Fibroblast of lung (primary cell): ENCODE results near the gene AKTIP. TPM values are rescaled to one million over a fixed set of nuclear protein-coding genes. Genes with fewer than 3 reads are reported as not detected.

Experiments used
- DNase-seq, 2 donors: peaks; one replicate each; pipeline versions ENCODE4 v3.0.0 to v3.0.0-alpha.2; 2010; ENCODE audit warnings: low read depth in 2 of 2
- H2AFZ ChIP-seq: 2 replicates; pipeline ENCODE4 v1.5.1; 2012; ENCODE audit warnings: low read length, control low read depth, inconsistent platforms
- H3K27ac ChIP-seq: 2 replicates; pipeline ENCODE4 v1.5.1; 2011; ENCODE audit warnings: low read length, control low read depth; ENCODE audit not compliant: insufficient read depth
- H3K27me3 ChIP-seq: 2 replicates; pipeline ENCODE4 v1.5.1; 2011; ENCODE audit warnings: mild to moderate bottlenecking, low read length; ENCODE audit not compliant: control insufficient read depth, insufficient read depth
- H3K36me3 ChIP-seq: 2 replicates; pipeline ENCODE4 v1.5.1; 2011; ENCODE audit warnings: low read length; ENCODE audit not compliant: control insufficient read depth, insufficient read depth
- H3K4me1 ChIP-seq: 2 replicates; pipeline ENCODE4 v1.5.1; 2011; ENCODE audit warnings: low read length; ENCODE audit not compliant: control insufficient read depth, insufficient read depth; ENCODE audit errors: extremely low read depth
- H3K4me2 ChIP-seq: 2 replicates; pipeline ENCODE4 v1.5.1; 2011; ENCODE audit warnings: low read length, control low read depth; ENCODE audit not compliant: insufficient read depth; ENCODE audit errors: extremely low read depth
- H3K4me3 ChIP-seq, 4 experiments: fragments of 200-600 bp in 1 of 4; sonication (generic) in 1 of 4; replicated peaks in 1 of 4; 2 replicates each; pipeline ENCODE4 v1.5.1; 2011 to 2016; ENCODE audit warnings: low read length in 4 of 4, low read depth in 3 of 4, mild to moderate bottlenecking in 3 of 4, control low read depth in 2 of 4, inconsistent platforms in 1 of 4, mixed read lengths in 1 of 4; ENCODE audit not compliant: insufficient read depth in 1 of 4; ENCODE audit errors: control extremely low read depth in 1 of 4
- H3K79me2 ChIP-seq: 2 replicates; pipeline ENCODE4 v1.5.1; 2012; ENCODE audit warnings: mild to moderate bottlenecking, low read length, inconsistent platforms; ENCODE audit not compliant: control insufficient read depth, insufficient read depth
- H3K9ac ChIP-seq: 2 replicates; pipeline ENCODE4 v1.5.1; 2011; ENCODE audit warnings: mild to moderate bottlenecking, low read length, control low read depth; ENCODE audit not compliant: insufficient read depth
- H3K9me3 ChIP-seq: 2 replicates; pipeline ENCODE4 v1.5.1; 2012; ENCODE audit warnings: low read depth, low read length; ENCODE audit not compliant: control insufficient read depth, insufficient read depth
- H4K20me1 ChIP-seq: 2 replicates; pipeline ENCODE4 v1.5.1; 2011; ENCODE audit warnings: low read length; ENCODE audit not compliant: control insufficient read depth, insufficient read depth; ENCODE audit errors: extremely low read depth
- EZH2 ChIP-seq: IDR thresholded peaks from 2 replicates; pipeline ENCODE4 v1.5.1; 2012; ENCODE audit warnings: low read length, control low read depth, mild to moderate bottlenecking; ENCODE audit errors: missing control alignments
- polyA plus RNA-seq, 2 donors: library from polyadenylated mRNA; depleted of rRNA in 1 of 2; stranded (reverse) in 1 of 2; unstranded in 1 of 2; fragments of >200 nt; gene quantifications; 2 replicates each; pipeline ENCODE4 v1.2.1, GENCODE V29; 2011 to 2012; ENCODE audit warnings: missing spikeins in 1 of 2
- total RNA-seq: library from RNA; depleted of rRNA; stranded (reverse); fragments of >200 nt; gene quantifications from 2 replicates; pipeline ENCODE4 v1.2.1, GENCODE V29; 2014
- TF ChIP-seq, protein P1 (sequence below), 2 donors: IDR thresholded peaks in 1 of 2; conservative IDR thresholded peaks in 1 of 2; 1 replicate in 1 of 2; 2 replicates in 1 of 2; pipeline ENCODE4 v1.5.1; 2011 to 2012; ENCODE audit warnings: low read length in 2 of 2, control low read depth in 1 of 2, inconsistent platforms in 1 of 2, low read depth in 1 of 2, mild to moderate bottlenecking in 1 of 2

The AKTIP gene
- total and polyA plus RNA-seq, 2 donors (not counting 1 experiment from before 2014, with no cell fraction given): 21.3 to 28.0 TPM

DNA sequence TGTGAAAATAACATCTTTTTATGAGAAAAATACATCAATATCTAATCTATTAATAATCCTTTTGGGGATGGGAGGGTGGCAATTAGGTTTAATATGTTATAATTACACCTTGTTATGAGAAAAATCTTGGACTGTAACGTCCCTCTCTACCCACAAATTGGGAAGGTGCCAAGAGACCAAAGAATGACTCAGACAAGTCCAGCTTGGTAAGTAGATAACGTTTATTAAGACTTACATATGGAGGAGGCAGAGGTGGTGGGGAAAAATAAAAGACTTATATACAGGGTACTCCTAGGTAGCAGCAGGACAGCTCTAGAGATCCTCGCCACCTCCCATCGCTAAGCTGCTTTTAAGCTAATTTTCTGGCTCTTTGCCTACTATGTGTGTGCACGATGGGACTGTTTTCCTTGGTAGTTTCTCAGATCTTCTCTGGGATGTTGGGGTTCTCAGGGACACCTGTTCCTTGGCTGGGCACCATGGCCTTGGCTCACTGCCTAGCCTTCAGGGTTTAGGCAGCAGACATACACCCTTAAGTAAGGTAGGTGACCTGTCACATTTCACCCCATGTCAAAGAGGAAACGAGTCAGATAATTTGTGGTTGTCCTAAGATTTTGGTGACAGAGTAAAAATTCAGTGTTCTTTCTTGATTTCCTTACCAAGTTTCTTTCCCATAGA, 37.3 kb downstream of the AKTIP start:
- no peak overlapping the region for H3K4me3 ChIP-seq
- no peaks in the 10 kb centered on the region for H3K4me1 ChIP-seq
- no peaks in the 10 kb centered on the region for H4K20me1 ChIP-seq
- no peaks in the 10 kb centered on the region for H3K9me3 ChIP-seq
- no peaks in the 10 kb centered on the region for H3K36me3 ChIP-seq
- no peaks in the 10 kb centered on the region for H3K79me2 ChIP-seq
- H2AFZ ChIP-seq: no peak overlapping the region
- H3K27ac ChIP-seq: no peak overlapping the region
- peak; percentile 82 for DNase-seq
- H3K27me3 ChIP-seq: no peaks in the 10 kb centered on the region
- no peak for TF ChIP-seq EZH2
- TF ChIP-seq, protein P1, sequence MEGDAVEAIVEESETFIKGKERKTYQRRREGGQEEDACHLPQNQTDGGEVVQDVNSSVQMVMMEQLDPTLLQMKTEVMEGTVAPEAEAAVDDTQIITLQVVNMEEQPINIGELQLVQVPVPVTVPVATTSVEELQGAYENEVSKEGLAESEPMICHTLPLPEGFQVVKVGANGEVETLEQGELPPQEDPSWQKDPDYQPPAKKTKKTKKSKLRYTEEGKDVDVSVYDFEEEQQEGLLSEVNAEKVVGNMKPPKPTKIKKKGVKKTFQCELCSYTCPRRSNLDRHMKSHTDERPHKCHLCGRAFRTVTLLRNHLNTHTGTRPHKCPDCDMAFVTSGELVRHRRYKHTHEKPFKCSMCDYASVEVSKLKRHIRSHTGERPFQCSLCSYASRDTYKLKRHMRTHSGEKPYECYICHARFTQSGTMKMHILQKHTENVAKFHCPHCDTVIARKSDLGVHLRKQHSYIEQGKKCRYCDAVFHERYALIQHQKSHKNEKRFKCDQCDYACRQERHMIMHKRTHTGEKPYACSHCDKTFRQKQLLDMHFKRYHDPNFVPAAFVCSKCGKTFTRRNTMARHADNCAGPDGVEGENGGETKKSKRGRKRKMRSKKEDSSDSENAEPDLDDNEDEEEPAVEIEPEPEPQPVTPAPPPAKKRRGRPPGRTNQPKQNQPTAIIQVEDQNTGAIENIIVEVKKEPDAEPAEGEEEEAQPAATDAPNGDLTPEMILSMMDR (conservative IDR thresholded peaks at IDR 0.05 in 1 of 2, IDR thresholded peaks at IDR 0.05 in 1 of 2; ENCODE audit: low read depth in 1 of 2, low read length in 2 of 2): no peak
- H3K9ac ChIP-seq: no peak overlapping the region
- H3K4me2 ChIP-seq: no peak overlapping the region

DNA sequence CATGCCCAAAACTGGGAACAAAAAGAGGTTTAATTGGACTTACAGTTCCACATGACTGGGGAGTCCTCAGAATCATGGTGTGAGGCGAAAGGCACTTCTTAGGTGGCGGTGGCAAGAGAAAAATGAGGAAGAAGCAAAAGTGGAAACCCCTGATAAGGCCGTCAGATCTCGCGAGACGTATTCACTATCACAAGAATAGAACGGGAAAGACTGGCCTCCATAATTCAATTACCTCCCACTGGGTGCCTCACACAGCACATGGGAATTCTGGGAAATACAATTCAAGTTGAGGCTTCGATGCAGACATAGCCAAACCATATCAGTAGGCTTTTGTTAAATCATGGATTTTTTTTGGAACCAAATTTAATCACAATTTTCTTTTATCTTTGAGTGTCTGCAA, 44.4 kb downstream of the AKTIP start:
- Histone ChIP-seq H3K79me2 (no peaks in the 10 kb centered on the region), H3K4me3 (no peak overlapping the region), H3K27me3 (no peaks in the 10 kb centered on the region), H3K9me3 (no peaks in the 10 kb centered on the region), H3K27ac (no peak overlapping the region), H3K4me1 (no peaks in the 10 kb centered on the region), H4K20me1 (no peaks in the 10 kb centered on the region), H2AFZ (no peak overlapping the region), H3K4me2 (no peak overlapping the region), H3K36me3 (peaks cover 4% of the 10 kb centered on the region), H3K9ac (no peak overlapping the region)
- TF ChIP-seq, protein P1 (conservative IDR thresholded peaks at IDR 0.05 in 1 of 2, IDR thresholded peaks at IDR 0.05 in 1 of 2; ENCODE audit: low read depth in 1 of 2, low read length in 2 of 2): no peak
- TF ChIP-seq EZH2: no peak
- no peak for DNase-seq

DNA sequence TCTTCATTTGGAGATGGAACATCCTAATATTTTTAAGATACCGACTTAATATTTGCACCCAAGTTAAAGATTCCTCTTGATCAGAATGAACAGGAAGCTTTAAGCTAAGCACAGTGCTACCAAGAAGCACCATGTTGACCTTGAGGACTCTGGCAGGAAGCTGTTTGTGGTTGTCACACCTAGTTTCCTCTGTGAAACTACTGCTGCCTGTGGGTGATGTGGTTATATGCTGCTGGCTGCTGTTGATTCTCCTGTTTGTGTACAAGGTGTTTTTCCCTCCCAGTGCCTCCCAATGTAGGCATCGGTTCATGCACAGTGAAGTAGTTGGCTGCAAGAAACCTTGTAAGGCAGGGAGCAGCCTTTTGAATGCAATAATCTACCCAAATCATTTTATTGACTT, 45.3 kb downstream of the AKTIP start:
- Histone ChIP-seq H3K4me1 (no peaks in the 10 kb centered on the region), H3K27ac (no peak overlapping the region), H3K4me3 (no peak overlapping the region), H3K9ac (no peak overlapping the region), H3K36me3 (peaks cover 4% of the 10 kb centered on the region), H3K79me2 (no peaks in the 10 kb centered on the region), H2AFZ (no peak overlapping the region), H4K20me1 (no peaks in the 10 kb centered on the region), H3K27me3 (no peaks in the 10 kb centered on the region), H3K9me3 (no peaks in the 10 kb centered on the region), H3K4me2 (no peak overlapping the region)
- no peak for DNase-seq
- TF ChIP-seq, protein P1 (conservative IDR thresholded peaks at IDR 0.05 in 1 of 2, IDR thresholded peaks at IDR 0.05 in 1 of 2; ENCODE audit: low read depth in 1 of 2, low read length in 2 of 2): no peak
- no peak for TF ChIP-seq EZH2
